HG02678 (cell line): ENCODE measurements around the gene PGA5.
"Not testable (repeated sequence)": the region's sequence is repeated elsewhere in the genome, so short reads cannot be mapped to it uniquely, and the experiment has no call there.

Source experiments
- ATAC-seq: cut with Tn5 transposase; IDR thresholded peaks from one replicate; pipeline ENCODE4 v1.9.1; 2021; ENCODE audit warnings: mild to moderate bottlenecking, moderate library complexity; ENCODE audit not compliant: unreplicated experiment

Gene PGA5

DNA sequence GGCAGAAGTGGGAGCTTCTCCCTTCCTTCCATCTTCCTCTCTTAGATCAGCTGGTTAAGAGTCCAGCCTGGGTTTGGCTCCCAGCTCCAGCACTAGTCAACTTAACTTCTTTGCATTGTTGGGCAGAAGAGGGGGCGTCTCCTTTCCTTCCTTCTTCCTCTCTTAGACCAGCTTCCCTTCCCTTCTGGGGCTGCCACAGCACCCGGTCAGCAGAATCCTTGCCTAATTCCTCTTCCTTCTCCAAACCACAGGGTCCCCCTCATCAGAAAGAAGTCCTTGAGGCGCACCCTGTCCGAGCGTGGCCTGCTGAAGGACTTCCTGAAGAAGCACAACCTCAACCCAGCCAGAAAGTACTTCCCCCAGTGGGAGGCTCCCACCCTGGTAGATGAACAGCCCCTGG lies 18.3 kb upstream of the PGA5 start:
- ATAC-seq, result not testable (repeated sequence)

DNA sequence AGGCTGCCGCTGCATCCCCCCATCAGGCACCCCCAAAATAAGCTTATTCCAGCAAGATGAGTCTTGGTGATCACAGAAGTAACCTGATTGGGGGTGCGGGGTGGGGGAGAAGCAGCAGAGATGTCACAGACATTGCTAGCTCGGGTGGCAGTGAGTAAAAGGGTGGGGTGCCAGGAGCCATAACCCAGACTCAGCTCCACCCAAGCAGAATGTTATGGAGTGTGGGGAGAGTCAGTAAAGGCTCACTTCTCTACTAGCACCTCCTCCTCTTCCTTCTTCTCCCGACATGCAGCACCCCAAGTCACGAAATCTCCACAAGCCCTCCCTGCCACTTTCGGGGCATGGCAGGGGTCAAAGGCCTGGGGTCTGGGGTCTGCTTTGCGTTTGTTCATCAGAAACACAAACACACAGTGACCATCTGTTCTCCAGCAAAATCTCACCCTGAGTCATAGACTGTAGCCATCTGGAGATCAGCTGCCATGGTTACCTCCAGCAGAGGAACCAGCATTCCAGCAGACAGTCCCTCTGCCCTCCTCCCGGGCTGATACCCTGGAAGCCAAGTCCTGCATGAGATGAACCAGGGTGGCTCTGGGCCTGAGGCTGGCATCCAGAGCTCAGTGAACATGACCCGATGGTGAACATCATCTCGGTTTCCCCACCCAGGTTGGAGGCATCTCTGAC lies 14.4 kb upstream of the PGA5 start:
- ATAC-seq, result not testable (repeated sequence)

DNA sequence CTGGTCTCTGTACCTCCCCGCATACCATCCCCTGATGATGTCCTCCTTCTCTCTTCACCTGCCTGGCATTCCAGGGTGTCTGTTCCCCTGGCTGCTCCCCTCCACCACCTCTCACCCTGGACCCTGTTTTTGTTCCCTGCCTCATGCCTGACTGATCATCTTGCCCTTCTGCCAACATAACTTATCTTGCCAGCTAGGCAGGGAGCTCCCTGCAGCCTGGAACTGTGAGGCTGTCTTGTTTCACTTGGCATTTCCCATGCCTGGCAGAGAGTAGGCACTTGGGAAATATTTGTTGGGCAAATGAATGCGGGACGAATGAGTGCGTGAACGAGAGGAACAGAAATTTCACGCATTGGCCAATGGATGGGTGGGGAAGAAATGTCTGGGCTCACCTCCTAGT lies 11.5 kb upstream of the PGA5 start:
- ATAC-seq, result not testable (repeated sequence)

- ATAC-seq, result not testable (repeated sequence)
Observed at GRCh38 chr11:61231033-61231432, 9.9 kb upstream of the PGA5 start.

GRCh38 chr11:61231585-61231984 lies 9.4 kb upstream of the PGA5 start:
- not testable (repeated sequence) for ATAC-seq

DNA sequence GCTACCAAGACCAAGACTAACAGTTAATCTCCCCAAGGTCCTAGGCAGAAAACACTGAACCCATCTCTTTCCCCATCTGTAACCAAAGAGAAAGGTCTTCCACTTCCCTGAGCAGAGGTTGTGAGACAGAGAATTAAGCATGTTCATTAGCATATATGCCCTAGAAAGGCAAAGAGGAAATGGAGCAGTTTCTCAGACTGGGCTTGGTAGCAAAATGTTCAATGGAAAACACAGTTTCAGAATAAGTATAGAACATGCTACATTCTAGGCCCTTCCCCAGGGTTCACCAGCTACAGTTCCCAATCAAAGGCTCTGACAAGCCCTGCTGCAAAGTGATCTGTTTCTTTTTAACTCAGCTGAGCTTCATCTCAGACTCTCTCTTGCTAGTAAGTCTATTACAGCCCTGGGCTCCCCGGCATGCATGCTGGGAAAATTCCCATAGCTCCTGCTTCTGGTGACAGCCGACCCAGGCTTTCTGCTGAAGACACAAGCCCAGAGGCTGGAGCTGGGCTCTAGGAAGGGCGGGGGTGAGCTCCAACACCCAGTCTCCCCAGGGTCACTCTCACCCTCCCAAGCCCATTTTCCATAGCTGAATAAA lies 8.3 kb upstream of the PGA5 start:
- not testable (repeated sequence) for ATAC-seq

DNA sequence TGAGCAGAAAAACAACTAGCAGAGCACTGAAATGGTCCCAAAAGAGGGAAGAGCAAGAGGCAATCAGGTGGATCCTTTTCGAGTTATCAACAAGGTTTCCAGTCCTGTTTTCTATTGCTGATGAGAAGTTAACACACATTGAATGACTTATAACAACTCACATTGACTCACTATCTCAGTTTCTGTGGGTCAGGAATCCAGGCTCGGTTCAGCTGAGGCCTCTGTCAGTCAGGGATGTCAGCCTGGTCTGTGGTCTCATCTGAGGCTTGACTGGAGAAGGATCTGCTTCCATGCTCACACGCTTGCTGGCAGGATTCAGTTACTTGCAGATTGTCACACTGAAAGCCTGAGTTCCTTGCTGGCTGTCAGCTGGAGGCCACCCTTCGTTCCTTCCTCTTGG lies 3.8 kb upstream of the PGA5 start:
- ATAC-seq, result not testable (repeated sequence)

DNA sequence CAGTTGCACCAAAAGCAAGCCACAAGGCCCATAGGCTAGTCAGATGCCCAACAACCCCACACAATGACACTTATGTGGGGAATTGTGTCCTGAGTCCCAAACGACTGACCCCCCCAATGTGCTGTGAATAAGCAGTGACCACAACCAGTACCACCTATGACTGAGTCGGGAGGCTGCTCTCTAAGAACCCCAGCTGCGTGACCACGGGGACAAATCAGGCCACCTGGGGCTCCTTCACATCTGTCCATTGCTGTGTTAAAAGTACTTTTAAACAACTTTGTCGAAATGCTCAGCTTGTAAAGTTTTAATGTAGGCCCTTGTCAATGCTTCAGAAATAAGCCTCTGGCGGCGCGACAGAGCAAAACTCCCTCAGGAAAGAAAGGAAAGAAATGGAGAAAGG lies 687 bp upstream of the PGA5 start:
- not testable (repeated sequence) for ATAC-seq

DNA sequence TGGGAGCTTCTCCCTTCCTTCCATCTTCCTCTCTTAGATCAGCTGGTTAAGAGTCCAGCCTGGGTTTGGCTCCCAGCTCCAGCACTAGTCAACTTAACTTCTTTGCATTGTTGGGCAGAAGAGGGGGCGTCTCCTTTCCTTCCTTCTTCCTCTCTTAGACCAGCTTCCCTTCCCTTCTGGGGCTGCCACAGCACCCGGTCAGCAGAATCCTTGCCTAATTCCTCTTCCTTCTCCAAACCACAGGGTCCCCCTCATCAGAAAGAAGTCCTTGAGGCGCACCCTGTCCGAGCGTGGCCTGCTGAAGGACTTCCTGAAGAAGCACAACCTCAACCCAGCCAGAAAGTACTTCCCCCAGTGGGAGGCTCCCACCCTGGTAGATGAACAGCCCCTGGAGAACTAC lies 551 bp downstream of the PGA5 start:
- ATAC-seq, result not testable (repeated sequence)

- not testable (repeated sequence) for ATAC-seq
Observed at GRCh38 chr11:61245284-61245964, 4.4 kb downstream of the PGA5 start.

- ATAC-seq, result not testable (repeated sequence)
Observed at GRCh38 chr11:61248071-61248470, 7.1 kb downstream of the PGA5 start.

GRCh38 chr11:61249201-61249600 lies 8.2 kb downstream of the PGA5 start:
- not testable (repeated sequence) for ATAC-seq

DNA sequence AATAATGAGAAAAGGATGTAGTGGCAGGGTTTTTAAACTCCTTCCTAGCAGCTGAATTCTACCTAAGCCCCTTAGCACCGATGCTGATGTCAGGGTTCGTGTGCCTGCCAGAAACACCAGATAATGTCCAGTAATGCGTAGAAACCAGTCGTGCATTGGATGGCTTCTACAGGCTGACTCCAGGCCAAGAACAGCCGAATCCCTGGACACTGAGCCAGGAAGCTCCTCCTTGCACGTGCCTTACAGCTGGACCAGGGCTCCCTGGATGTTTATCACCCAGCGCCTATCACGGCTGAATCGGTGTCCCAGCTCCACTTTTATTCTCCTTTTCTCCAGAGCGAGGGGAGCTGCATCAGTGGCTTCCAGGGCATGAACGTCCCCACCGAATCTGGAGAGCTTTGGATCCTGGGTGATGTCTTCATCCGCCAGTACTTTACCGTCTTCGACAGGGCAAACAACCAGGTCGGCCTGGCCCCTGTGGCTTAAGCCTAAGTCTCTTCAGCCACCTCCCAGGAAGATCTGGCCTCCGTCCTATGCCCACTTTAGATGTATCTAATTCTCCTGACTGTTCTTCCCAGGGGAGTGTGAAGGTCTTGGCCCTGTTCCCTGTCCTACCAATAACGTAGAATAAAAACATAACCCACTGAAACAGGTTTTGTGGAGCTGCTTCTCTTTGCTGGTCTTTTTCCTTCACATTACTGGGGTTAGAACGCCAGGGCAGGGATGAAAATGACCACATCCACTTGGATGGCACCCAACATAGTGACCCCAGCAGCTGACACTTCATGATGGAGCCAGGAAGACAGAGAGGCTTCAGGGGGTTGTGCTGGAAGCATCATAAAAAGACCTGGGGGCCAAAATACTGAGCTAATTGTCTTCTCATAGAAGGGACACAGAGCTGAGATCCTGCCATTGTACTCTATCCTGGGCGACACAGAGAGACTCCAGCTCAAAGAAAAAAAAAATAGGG lies 10.1 kb downstream of the PGA5 start:
- ATAC-seq, result not testable (repeated sequence)

GRCh38 chr11:61252332-61252731 lies 11.4 kb downstream of the PGA5 start:
- not testable (repeated sequence) for ATAC-seq

- no peak for ATAC-seq
Observed at GRCh38 chr11:61254403-61255025, 13.5 kb downstream of the PGA5 start.

GRCh38 chr11:61256710-61257482 lies 15.9 kb downstream of the PGA5 start:
- no peak for ATAC-seq

DNA sequence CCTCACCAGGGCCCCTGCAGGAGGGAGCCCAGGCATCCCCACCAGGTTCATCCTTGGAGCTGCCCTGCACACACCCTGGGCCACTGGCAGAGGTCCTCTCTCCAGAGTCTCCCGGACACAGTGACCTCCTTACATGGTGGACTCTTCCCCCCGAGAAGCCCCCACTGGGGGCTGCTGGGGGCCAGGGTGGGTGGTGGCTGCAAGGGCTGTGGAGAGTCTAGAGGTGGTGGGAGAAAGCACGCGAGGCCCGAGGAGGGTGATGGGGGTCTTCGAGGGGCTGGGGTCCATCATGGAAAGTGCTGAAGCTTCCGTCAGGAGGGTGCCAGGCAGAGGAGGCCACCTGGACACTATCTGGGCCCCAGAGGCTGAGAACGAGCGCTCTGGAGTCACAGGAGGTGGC lies 17.6 kb downstream of the PGA5 start:
- no peak for ATAC-seq

DNA sequence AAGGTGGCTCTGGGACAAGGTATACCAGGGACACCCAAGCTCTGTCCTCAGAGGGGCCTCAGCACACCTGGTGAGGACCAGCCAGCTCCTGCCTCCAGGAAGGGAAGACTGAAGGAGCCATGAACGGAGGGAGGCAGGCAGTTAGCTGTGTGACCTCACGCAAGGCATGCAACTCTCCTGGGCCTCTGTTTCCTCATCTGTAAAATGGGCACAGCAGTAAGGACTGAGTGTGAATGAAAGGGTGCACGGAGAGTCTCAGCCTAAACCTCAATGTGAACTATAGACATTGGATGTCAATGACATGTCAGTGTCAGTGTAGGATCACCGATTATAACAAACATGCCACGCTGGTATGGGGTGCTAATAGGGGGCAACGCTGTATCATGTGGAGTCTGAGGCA lies 18.4 kb downstream of the PGA5 start:
- no peak for ATAC-seq

DNA sequence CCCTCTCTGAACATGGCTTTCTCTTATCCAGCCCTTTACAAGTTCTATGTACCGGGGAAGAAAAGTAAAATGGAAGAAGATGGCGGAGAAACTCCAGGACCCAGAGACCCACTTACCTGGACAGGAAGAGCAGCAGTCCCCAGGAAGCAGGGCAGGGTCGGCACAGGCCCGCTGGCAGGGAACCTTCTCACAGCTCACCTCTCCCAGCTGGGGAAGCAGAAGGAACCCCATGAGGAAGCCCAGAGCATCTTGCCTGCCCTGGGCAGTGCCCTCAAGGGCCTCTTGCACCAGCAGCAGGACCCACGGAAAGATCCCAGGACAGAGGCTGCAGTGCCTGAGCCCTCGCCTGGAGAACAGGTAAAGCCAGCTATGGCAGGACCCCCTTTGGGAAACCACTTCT lies 23.4 kb downstream of the PGA5 start:
- ATAC-seq, result no peak

- ATAC-seq, result no peak
Observed at GRCh38 chr11:61264795-61265194, 23.8 kb downstream of the PGA5 start.
